GM18505 (cell line): ENCODE measurements around the gene CELF5.
"Not testable (repeated sequence)": the region's sequence is repeated elsewhere in the genome, so short reads cannot be mapped to it uniquely, and the experiment has no call there.

ENCODE experiments used
- ATAC-seq: cut with Tn5 transposase; IDR thresholded peaks from one replicate; pipeline ENCODE4 v1.9.1; 2021; ENCODE audit not compliant: unreplicated experiment
- POLR2A ChIP-seq: IDR thresholded peaks from 4 replicates; pipeline ENCODE4 v1.6.1; 2011; ENCODE audit warnings: borderline replicate concordance; ENCODE audit not compliant: insufficient read depth, insufficient read length; ENCODE audit errors: extremely low read depth

Gene CELF5

GRCh38 chr19:3186160-3186688 is 38.2 kb upstream of the CELF5 start:
- peak; percentile 6 for ATAC-seq
- no peak for TF ChIP-seq POLR2A

GRCh38 chr19:3186891-3187661 is 37.4 kb upstream of the CELF5 start:
- ATAC-seq, result no peak
- TF ChIP-seq POLR2A, result no peak

- no peak for ATAC-seq
- no peak for TF ChIP-seq POLR2A
Observed at GRCh38 chr19:3187662-3188511, 36.6 kb upstream of the CELF5 start.

- no peak for TF ChIP-seq POLR2A
- ATAC-seq, result no peak
Observed at GRCh38 chr19:3188627-3189596, 35.5 kb upstream of the CELF5 start.

DNA sequence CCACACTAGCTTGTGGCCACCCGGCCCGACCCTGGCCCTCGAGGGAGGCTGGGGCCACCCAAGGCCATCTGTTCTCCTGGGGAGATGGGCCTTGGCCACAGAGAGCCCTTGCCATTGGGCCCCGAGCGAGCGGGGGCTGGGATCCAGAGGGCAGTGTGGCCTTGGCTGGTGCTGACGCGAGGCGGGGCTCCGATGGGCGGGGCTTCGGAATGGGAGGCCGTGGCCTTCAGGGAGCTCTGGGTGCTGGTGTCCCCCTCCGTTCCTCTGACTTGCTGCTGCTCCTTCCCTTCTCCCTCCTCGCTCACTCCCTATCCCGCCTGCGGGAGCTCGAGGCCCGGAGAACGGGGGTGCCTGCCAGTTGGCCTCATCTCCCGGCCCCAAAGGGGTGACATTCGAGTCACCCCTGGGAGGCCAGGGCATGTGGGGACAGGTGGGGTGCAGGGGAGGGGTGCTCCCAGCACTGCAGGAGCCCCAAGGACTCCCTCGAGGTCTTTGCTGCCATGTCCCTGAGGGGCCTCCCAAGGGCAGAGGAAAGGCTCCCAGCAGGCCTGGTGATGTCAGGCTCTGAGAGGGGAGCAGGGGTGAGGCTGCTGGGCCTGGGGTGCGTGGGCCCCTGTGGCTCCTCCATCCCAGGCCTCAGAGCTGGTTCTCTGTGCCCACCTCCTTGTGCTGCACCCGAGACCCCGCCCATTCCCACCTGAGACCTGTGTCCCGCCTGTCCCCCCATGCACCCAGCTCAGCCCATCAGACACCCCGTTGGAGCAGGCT is 34.6 kb upstream of the CELF5 start:
- no peak for TF ChIP-seq POLR2A
- ATAC-seq, result no peak

GRCh38 chr19:3190470-3190770 is 34.0 kb upstream of the CELF5 start:
- no peak for ATAC-seq

DNA sequence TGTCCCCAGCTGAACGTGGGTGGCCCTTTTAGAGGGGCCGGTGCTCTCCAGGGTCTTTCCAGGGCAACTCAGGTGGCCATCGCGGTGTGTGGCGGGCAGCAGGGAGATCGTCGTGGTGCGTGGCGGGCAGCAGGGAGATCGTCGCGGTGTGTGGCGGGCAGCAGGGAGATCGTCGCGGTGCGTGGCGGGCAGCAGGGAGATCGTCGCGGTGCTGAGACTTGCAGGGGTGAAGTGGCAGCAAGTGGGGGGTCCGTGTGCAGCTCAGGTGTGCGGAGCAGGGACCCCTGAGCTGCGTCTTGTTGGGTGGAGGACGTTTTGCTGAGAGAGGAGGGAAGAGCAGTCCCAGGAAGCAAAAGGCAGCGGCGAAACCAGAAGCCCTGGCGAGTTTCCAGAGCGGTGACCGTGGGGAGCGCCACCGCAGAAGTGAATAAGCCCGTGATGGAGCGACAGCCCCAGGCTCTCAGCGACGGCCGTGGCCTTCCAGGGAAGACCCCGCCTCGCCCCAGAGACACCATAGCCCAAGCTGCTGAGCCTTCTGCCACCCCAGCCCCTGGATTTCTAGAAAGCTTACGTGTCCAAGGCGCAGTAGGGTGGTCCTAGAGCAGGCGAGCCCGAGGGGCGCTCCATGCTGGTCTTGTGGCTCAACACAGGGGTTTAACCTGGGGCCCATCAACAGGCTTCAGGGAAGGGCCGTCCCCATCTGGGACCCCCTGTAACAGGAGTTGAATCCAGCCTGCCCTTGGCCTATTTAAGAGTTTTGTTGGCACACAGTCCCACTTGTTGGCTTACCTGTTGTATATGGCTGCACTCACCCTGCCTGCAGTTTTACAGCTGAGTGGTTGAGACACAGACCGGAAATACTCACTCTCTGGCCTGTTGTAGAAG is 33.3 kb upstream of the CELF5 start:
- no peak for TF ChIP-seq POLR2A
- ATAC-seq, result no peak

More at GRCh38 chr19:3190470-3190770, 34.0 kb upstream of the CELF5 start:
- TF ChIP-seq POLR2A, result no peak

DNA sequence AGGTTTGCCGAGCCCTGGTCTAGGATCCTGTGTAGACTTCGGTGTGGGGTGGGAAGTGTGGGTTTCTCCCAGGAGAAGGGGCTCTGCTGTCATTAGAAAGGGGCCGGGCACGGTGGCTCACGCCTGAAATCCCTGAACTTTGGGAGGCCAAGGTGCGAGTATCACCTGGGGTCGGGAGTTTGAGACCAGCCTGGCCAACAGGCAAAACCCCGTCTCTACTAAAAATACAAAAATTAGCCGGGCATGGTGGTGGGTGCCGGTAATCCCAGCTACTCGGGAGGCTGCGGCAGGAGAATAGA is 32.7 kb upstream of the CELF5 start:
- not testable (repeated sequence) for ATAC-seq

DNA sequence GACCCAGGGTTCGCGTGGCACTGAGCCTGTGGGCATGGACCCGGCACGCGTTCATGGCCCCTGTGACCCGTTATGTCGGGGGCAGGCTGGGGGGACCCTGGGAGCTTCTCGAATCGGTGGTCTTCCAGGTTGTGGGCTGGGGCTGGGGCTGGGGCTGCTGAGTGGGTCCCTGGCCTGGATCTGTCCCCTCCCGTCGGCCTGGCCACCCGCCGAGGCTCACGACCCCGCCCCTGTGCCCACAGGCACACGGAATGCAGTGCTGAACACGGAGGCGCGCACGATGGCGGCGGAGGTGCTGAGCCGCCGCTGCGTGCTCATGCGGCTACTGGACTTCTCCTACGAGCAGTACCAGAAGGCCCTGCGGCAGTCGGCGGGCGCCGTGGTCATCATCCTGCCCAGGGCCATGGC is 32.2 kb upstream of the CELF5 start:
- ATAC-seq, result no peak
- no peak for TF ChIP-seq POLR2A

GRCh38 chr19:3192684-3193083 is 31.8 kb upstream of the CELF5 start:
- TF ChIP-seq POLR2A, result no peak
- no peak for ATAC-seq

- ATAC-seq, result no peak
- TF ChIP-seq POLR2A, result no peak
Observed at GRCh38 chr19:3193256-3194105, 31.0 kb upstream of the CELF5 start.
